Adrenal gland (tissue), 5 donors: Measurements from ENCODE around the gene PTGES.

ENCODE experiments used
- CTCF ChIP-seq, 6 experiments: fragments of 450-650 bp in 4 of 6; fragments of 200-600 bp in 2 of 6; sonication (generic) in 1 of 6; IDR thresholded peaks; 1 replicate in 5 of 6; 2 replicates in 1 of 6; pipeline versions ENCODE4 v1.5.1 to v1.8.0; 2016 to 2021; ENCODE audit warnings: antibody characterized with exemption in 6 of 6, mild to moderate bottlenecking in 2 of 6, moderate library complexity in 1 of 6
- POLR2A ChIP-seq, 2 donors: fragments of 450-650 bp; IDR thresholded peaks; one replicate each; pipeline ENCODE4 v1.6.1; 2017; ENCODE audit warnings: antibody characterized with exemption in 2 of 2, mild to moderate bottlenecking in 2 of 2, moderate library complexity in 1 of 2
- donor health status: DM: no; HTN: no; CAD: no.

DNA sequence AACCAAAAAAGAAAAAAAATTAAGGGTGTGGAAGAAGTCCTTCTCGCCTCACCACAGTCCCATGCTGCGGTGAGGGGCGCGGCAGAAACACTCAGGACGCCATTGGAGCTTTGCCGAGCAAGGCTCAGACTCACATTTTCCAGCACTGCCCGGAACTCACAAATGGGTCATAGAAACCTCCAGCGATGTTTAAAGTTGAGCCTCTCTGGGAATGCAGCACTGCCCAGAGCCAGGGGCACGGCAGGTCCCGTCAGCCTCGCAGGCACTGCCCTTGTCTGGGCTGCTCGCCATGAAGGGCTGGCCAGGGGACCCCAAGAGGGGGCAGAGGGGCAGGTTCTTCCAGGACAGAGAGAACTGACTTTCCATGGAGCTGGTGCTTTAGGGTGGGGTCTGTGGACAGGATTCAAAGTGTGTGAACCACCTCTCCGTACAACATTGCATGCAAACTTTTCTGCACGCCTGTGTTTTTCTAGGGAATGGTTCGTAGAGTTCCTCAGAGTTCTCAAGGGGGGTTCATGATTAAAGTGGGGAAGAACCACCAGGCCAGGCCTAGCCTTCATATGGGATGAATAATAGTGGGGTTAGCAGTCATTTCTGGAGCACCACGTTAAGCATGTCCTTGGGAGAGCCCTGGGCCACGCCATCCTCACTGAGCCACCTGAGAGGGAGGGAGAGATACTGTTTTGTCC, 49.0 kb downstream of the PTGES start:
- no peak for TF ChIP-seq POLR2A (IDR thresholded peaks at IDR 0.05)
- TF ChIP-seq CTCF (IDR thresholded peaks at IDR 0.05): no peak
